Suprapubic skin (tissue), 4 donors: ENCODE results near the gene MED27. TPM values are rescaled to one million over a fixed set of nuclear protein-coding genes. Genes with fewer than 3 reads are reported as not detected.
"Not testable (repeated sequence)": the region's sequence is repeated elsewhere in the genome, so short reads cannot be mapped to it uniquely, and the experiment has no call there.

Experiments
- DNase-seq, 2 donors: peaks; one replicate each; pipeline ENCODE4 v3.0.0-alpha.2; 2019; ENCODE audit warnings: low spot score in 2 of 2
- H3K27ac ChIP-seq: fragments of 200-600 bp; sonication (generic); one replicate; pipeline ENCODE4 v1.5.1; 2019
- H3K27me3 ChIP-seq: fragments of 200-600 bp; sonication (generic); one replicate; pipeline ENCODE4 v1.5.1; 2019
- H3K36me3 ChIP-seq: fragments of 200-600 bp; sonication (generic); one replicate; pipeline ENCODE4 v1.5.1; 2019
- H3K4me1 ChIP-seq: fragments of 200-600 bp; sonication (generic); one replicate; pipeline ENCODE4 v1.5.1; 2019
- H3K4me3 ChIP-seq: fragments of 200-600 bp; sonication (generic); one replicate; pipeline ENCODE4 v1.5.1; 2019; ENCODE audit warnings: mild to moderate bottlenecking
- H3K9me3 ChIP-seq: fragments of 200-600 bp; sonication (generic); one replicate; pipeline ENCODE4 v1.5.1; 2019
- EP300 ChIP-seq: sonication (generic); formaldehyde crosslinking; IDR thresholded peaks from one replicate; pipeline ENCODE4 v1.6.1; 2017; ENCODE audit warnings: antibody characterized with exemption
- POLR2A ChIP-seq, 2 donors: fragments of 450-650 bp; IDR thresholded peaks; one replicate each; pipeline ENCODE4 v1.6.1; 2017; ENCODE audit warnings: antibody characterized with exemption in 2 of 2, mild to moderate bottlenecking in 2 of 2, moderate library complexity in 2 of 2
- POLR2AphosphoS5 ChIP-seq, 3 donors: sonication (generic); formaldehyde crosslinking; IDR thresholded peaks; one replicate each; pipeline ENCODE4 v1.6.1; 2017; ENCODE audit warnings: antibody characterized with exemption in 3 of 3
- WGBS: methylation state at CpG from one replicate; pipeline ENCODE4 v1.1.5; 2018; 5-methylcytosine and 5-hydroxymethylcytosine counted together
- total RNA-seq, 4 donors: library from RNA; depleted of rRNA; stranded (reverse); fragments of >200 nt; gene quantifications; one replicate each; pipeline ENCODE4 v1.1.0, GENCODE V29; 2016
- TF ChIP-seq, protein P1 (sequence below), 2 donors: fragments of 200-600 bp in 1 of 2; fragments of 450-650 bp in 1 of 2; sonication (generic) in 1 of 2; IDR thresholded peaks; one replicate each; pipeline ENCODE4 v1.5.1; 2016 to 2019; ENCODE audit warnings: antibody characterized with exemption in 2 of 2, mild to moderate bottlenecking in 1 of 2, moderate library complexity in 1 of 2

The MED27 gene
- total RNA-seq, 4 donors from 2014 or later: 12.6 to 20.3 (median 16.0) TPM

DNA sequence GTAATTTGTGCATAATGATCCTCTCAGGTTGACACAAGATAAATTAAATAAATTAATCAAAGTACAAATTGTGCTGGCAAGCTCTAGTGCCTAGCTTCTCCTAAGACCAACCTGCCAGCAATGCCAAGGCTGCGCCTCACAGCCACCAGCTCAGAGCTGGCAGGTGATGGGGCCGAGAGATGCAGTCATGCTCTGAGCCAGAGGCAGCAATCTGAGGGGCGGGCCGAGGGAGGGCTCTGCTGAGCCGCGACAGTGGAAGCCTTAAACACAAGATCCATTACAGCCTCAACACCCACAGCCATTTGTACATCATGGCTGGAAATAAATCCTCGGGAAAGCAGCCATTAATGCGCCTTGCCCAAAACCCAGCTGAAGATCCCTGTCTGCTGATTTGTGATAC, 20.3 kb downstream of the MED27 start:
- Histone ChIP-seq H3K4me3 (no peak overlapping the region), H3K36me3 (peaks cover 7% of the 10 kb centered on the region), H3K27ac (no peak overlapping the region), H3K27me3 (no peaks in the 10 kb centered on the region), H3K4me1 (no peaks in the 10 kb centered on the region), H3K9me3 (no peaks in the 10 kb centered on the region)
- DNase-seq: no peak
- 55% methylated on average over 8 of the region's 8 CpGs for WGBS
- TF ChIP-seq POLR2AphosphoS5 (IDR thresholded peaks at IDR 0.05) (no peak), EP300 (no peak), POLR2A (IDR thresholded peaks at IDR 0.05) (no peak)
- TF ChIP-seq, protein P1, sequence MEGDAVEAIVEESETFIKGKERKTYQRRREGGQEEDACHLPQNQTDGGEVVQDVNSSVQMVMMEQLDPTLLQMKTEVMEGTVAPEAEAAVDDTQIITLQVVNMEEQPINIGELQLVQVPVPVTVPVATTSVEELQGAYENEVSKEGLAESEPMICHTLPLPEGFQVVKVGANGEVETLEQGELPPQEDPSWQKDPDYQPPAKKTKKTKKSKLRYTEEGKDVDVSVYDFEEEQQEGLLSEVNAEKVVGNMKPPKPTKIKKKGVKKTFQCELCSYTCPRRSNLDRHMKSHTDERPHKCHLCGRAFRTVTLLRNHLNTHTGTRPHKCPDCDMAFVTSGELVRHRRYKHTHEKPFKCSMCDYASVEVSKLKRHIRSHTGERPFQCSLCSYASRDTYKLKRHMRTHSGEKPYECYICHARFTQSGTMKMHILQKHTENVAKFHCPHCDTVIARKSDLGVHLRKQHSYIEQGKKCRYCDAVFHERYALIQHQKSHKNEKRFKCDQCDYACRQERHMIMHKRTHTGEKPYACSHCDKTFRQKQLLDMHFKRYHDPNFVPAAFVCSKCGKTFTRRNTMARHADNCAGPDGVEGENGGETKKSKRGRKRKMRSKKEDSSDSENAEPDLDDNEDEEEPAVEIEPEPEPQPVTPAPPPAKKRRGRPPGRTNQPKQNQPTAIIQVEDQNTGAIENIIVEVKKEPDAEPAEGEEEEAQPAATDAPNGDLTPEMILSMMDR (IDR thresholded peaks at IDR 0.05): no peak

DNA sequence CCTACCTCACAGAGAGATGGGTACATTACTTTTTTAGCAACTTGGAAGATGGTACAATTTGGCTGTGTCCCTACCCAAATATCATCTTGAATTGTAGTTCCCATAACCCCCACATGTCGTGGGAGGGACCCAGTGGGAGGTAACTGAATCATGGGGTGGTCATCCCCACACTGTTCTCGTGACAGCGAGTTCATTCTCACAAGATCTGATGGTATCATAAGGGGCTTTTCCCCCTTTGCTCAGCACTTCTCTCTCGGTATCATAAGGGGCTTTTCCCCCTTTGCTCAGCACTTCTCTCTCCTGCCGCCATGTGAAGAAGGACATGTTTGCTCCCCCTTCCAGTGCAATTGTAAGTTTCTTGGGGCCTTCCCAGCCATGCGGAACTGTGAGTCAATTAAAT, 21.4 kb downstream of the MED27 start:
- DNase-seq, H3K36me3 ChIP-seq, H3K9me3 ChIP-seq, H3K27me3 ChIP-seq, H3K4me3 ChIP-seq, H3K4me1 ChIP-seq, H3K27ac ChIP-seq: not testable (repeated sequence)
- WGBS: 83% methylated on average over 6 of the region's 6 CpGs

DNA sequence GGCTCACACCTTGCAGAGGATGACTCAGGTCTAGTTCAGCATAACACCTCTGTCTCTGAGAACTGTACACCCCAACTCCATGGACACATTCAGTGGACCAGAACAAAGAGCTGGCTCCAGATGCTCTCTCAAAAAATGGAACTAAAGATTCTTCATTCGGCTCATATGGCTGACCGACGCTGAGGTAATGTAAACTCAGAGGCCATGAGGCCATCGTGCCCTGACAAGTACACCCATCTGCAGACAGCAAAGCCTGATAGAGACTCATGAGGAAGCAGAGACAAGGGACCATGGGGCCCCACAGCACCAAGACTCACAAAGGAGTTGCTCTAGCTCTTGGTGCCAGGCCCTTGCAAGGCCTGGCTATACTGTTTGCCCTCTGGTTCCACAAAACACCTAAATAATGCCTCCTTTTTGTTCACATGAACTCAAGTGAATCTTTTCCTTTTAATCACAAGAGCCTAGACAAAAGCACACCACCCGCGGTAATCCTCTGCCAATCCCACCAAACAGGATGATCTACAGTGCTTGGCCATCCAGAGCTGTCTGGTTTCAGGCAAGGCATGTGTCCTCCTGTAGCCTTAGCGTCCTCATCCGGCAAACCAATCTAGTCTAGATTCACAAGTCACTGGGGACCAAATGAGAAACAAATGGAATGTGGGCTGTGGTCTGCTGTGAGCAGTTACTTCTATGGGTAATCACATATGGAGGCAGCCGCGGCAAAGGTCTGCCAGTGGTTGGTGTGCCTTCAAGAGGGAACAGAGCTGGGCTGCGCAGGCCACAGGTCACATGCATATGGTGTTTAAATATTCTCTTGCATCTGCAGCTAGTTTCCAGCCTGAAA, 22.7 kb downstream of the MED27 start:
- no peaks in the 10 kb centered on the region for H3K27me3 ChIP-seq
- no peak overlapping the region for H3K4me3 ChIP-seq
- no peak for DNase-seq
- no peaks in the 10 kb centered on the region for H3K4me1 ChIP-seq
- no peaks in the 10 kb centered on the region for H3K9me3 ChIP-seq
- 92% methylated on average over 10 of the region's 11 CpGs for WGBS
- TF ChIP-seq, protein P1 (IDR thresholded peaks at IDR 0.05): no peak
- TF ChIP-seq POLR2A (IDR thresholded peaks at IDR 0.05): no peak
- TF ChIP-seq POLR2AphosphoS5 (IDR thresholded peaks at IDR 0.05): no peak
- TF ChIP-seq EP300: no peak
- peaks cover 7% of the 10 kb centered on the region for H3K36me3 ChIP-seq
- H3K27ac ChIP-seq: no peak overlapping the region

DNA sequence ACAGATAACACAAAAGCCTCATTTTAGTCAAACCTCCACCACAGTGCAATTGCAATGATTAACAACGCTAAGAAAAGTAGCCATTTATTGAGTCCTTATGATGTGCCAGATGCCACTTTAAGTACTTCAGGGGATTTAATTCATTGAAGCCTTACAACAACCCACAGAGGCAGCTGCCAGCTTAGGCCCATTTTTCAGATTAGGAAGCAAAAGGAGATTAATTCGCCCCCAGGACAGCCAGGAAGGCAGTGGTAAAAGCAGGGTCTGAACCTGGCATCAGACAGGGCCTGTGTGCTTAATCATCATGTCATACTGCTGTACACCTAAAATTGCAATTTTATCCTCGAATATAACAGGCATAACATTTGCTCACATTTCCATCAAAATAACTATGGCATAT, 23.9 kb downstream of the MED27 start:
- TF ChIP-seq POLR2A (IDR thresholded peaks at IDR 0.05) (no peak), EP300 (no peak), POLR2AphosphoS5 (IDR thresholded peaks at IDR 0.05) (no peak)
- TF ChIP-seq, protein P1 (IDR thresholded peaks at IDR 0.05): no peak
- Histone ChIP-seq H3K27ac (no peak overlapping the region), H3K4me1 (no peaks in the 10 kb centered on the region), H3K27me3 (no peaks in the 10 kb centered on the region), H3K9me3 (no peaks in the 10 kb centered on the region), H3K4me3 (no peak overlapping the region), H3K36me3 (peaks cover 7% of the 10 kb centered on the region)
- WGBS: 82% methylated on average over 3 of the region's 3 CpGs
- no peak for DNase-seq

DNA sequence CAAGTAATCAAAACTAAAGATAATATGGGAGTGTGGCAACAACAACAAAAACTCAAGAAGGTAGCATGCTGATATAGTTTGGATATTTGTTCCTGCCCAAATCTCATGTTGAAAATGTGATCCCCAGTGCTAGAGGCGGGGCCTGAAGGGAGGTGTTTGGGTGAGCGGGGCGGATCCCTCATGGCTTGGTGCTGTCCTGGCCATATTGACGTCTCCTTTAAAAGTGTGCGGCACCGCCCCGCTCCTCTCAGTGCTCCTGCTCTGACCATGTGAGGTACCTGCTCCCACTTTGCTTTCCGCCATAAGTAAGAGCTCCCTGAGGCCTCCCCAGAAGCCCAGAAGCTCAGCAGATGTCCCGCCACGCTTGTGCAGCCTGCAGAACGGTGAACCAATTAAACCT, 25.6 kb downstream of the MED27 start:
- no peaks in the 10 kb centered on the region for H3K4me1 ChIP-seq
- H3K36me3 ChIP-seq: peaks cover 3% of the 10 kb centered on the region
- H3K27me3 ChIP-seq: no peaks in the 10 kb centered on the region
- H3K27ac ChIP-seq: no peak overlapping the region
- H3K4me3 ChIP-seq: no peak overlapping the region
- TF ChIP-seq, protein P1 (IDR thresholded peaks at IDR 0.05): no peak
- TF ChIP-seq POLR2AphosphoS5 (IDR thresholded peaks at IDR 0.05): no peak
- TF ChIP-seq EP300: no peak
- no peak for TF ChIP-seq POLR2A (IDR thresholded peaks at IDR 0.05)
- no peak for DNase-seq
- no peaks in the 10 kb centered on the region for H3K9me3 ChIP-seq
- 90% methylated on average over 11 of the region's 11 CpGs for WGBS

DNA sequence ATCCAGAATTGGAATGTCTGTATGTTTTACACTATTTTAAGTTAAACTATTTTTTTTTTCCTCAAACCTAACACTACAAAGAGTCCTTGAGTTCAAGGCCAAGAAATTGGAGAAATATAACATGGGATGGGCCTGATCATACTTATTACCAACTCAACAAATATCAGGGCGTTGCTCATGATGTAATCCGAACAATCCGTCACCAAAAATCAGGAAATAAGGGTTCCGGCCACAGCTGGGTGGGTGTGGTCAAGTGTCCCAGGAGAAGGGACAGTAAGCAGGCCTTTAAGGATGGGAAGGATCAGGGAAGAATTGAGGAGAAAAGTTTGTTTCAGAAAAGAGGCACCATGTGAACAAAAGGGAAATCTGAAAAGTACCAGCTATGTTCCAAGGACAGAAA, 29.8 kb downstream of the MED27 start:
- H3K4me3 ChIP-seq: no peak overlapping the region
- H3K9me3 ChIP-seq: no peaks in the 10 kb centered on the region
- TF ChIP-seq POLR2A (IDR thresholded peaks at IDR 0.05): no peak
- TF ChIP-seq, protein P1 (IDR thresholded peaks at IDR 0.05): no peak
- no peak for TF ChIP-seq EP300
- no peak for TF ChIP-seq POLR2AphosphoS5 (IDR thresholded peaks at IDR 0.05)
- H3K27ac ChIP-seq: no peak overlapping the region
- DNase-seq: no peak
- H3K4me1 ChIP-seq: no peaks in the 10 kb centered on the region
- H3K36me3 ChIP-seq: no peaks in the 10 kb centered on the region
- WGBS: 88% methylated on average over 4 of the region's 4 CpGs
- no peaks in the 10 kb centered on the region for H3K27me3 ChIP-seq
